COLO668 (cell line): ENCODE data around the gene FAM229B.

ENCODE experiments used
- DNase-seq: peaks from one replicate; lab custom pipeline; 2025; ENCODE audit not compliant: unreplicated experiment; lab: John Stamatoyannopoulos, UW

The FAM229B gene

GRCh38 chr6:112139052-112139451, 51.7 kb downstream of the FAM229B start:
- DNase-seq: no peak

- no peak for DNase-seq
These were observed 54.3 kb downstream of the FAM229B start for GRCh38 chr6:112141707-112142106.

- DNase-seq: no peak
These were observed 56.9 kb downstream of the FAM229B start for GRCh38 chr6:112144145-112144926.

- no peak for DNase-seq
These were observed 57.7 kb downstream of the FAM229B start for GRCh38 chr6:112145080-112145573.

- DNase-seq: no peak
These were observed 60.7 kb downstream of the FAM229B start for GRCh38 chr6:112148103-112148502.

GRCh38 chr6:112149236-112149635, 61.8 kb downstream of the FAM229B start:
- no peak for DNase-seq

GRCh38 chr6:112149719-112150263, 62.4 kb downstream of the FAM229B start:
- DNase-seq: no peak

GRCh38 chr6:112150363-112150762, 63.0 kb downstream of the FAM229B start:
- no peak for DNase-seq
